HEK293 (cell line): ENCODE measurements around the gene TESK1.

Experiments
- CTCF ChIA-PET: fragments of 350-600 bp; formaldehyde crosslinking; extraction: SDS; loops from one replicate; lab custom pipeline; 2021; ENCODE audit warnings: antibody characterized with exemption; lab: Yijun Ruan, JAX
- POLR2A ChIA-PET: fragments of 300-600 bp; formaldehyde crosslinking; extraction: SDS; loops from one replicate; lab custom pipeline; 2020; ENCODE audit warnings: antibody characterized with exemption, inconsistent platforms; lab: Yijun Ruan, JAX
- H3K27ac ChIP-seq: fragments of 200-500 bp; sonication (Bioruptor generic); 2 replicates; pipeline ENCODE4 v1.5.1; 2014; ENCODE audit warnings: low read depth, low read length, control low read depth, inconsistent platforms; ENCODE audit errors: extremely low read depth
- H3K36me3 ChIP-seq, 2 experiments: fragments of 200-500 bp in 1 of 2; sonication (Bioruptor generic) in 1 of 2; 1 replicate in 1 of 2; 2 replicates in 1 of 2; pipeline ENCODE4 v1.5.1; 2014 to 2017; ENCODE audit warnings: inconsistent platforms in 2 of 2, low read length in 2 of 2; ENCODE audit not compliant: control insufficient read depth in 2 of 2, insufficient read depth in 1 of 2
- H3K4me1 ChIP-seq: fragments of 200-500 bp; sonication (Bioruptor generic); 2 replicates; pipeline ENCODE4 v1.5.1; 2014; ENCODE audit warnings: mild to moderate bottlenecking, low read length, inconsistent platforms; ENCODE audit not compliant: control insufficient read depth, insufficient read depth
- H3K4me3 ChIP-seq: 2 replicates; pipeline ENCODE4 v1.5.1; 2011; ENCODE audit warnings: low read depth, mild to moderate bottlenecking, control low read depth, low read length, moderate library complexity
- H3K9me3 ChIP-seq: fragments of 200-500 bp; sonication (Bioruptor generic); 2 replicates; pipeline ENCODE4 v1.5.1; 2014; ENCODE audit warnings: low read depth, low read length, inconsistent platforms; ENCODE audit not compliant: control insufficient read depth, insufficient read depth
- GFI1B ChIP-seq: fragments of 450-650 bp; formaldehyde crosslinking; IDR thresholded peaks from 2 replicates; pipeline ENCODE4 v1.5.1; 2016; ENCODE audit warnings: missing biosample characterization, missing genetic modification characterization
- HOXC10 ChIP-seq: sonication (generic); formaldehyde crosslinking; IDR thresholded peaks from 2 replicates; pipeline ENCODE4 v1.8.1; 2023; ENCODE audit warnings: mild to moderate bottlenecking, missing genetic modification reagents
- MZF1 ChIP-seq: fragments of 450-650 bp; formaldehyde crosslinking; IDR thresholded peaks from 2 replicates; pipeline ENCODE4 v1.5.1; 2017; ENCODE audit warnings: missing biosample characterization, missing genetic modification characterization, borderline replicate concordance
- ZNF214 ChIP-seq: fragments of 450-650 bp; formaldehyde crosslinking; IDR thresholded peaks from 2 replicates; pipeline ENCODE4 v1.5.1; 2017; ENCODE audit warnings: missing biosample characterization, mild to moderate bottlenecking, missing genetic modification characterization, borderline replicate concordance
- ZNF701 ChIP-seq: fragments of 450-650 bp; formaldehyde crosslinking; IDR thresholded peaks from 2 replicates; pipeline ENCODE4 v1.5.1; 2016; ENCODE audit warnings: missing biosample characterization, missing genetic modification characterization
- ZNF791 ChIP-seq: fragments of 450-650 bp; formaldehyde crosslinking; IDR thresholded peaks from 2 replicates; pipeline ENCODE4 v1.5.1; 2016; ENCODE audit warnings: missing biosample characterization, missing genetic modification characterization
- ZNF837 ChIP-seq: fragments of 450-650 bp; formaldehyde crosslinking; IDR thresholded peaks from 2 replicates; pipeline ENCODE4 v1.5.1; 2016; ENCODE audit warnings: missing biosample characterization, missing genetic modification characterization
- ZXDB ChIP-seq: fragments of 450-650 bp; formaldehyde crosslinking; IDR thresholded peaks from 2 replicates; pipeline ENCODE4 v1.5.1; 2016; ENCODE audit warnings: missing biosample characterization, missing genetic modification characterization
- TF ChIP-seq, protein P1 (sequence below): fragments of 450-650 bp; formaldehyde crosslinking; IDR thresholded peaks from 2 replicates; pipeline ENCODE4 v1.5.1; 2016; ENCODE audit warnings: missing biosample characterization, missing genetic modification characterization
- TF ChIP-seq, protein P2 (sequence below): fragments of 450-650 bp; formaldehyde crosslinking; IDR thresholded peaks from 2 replicates; pipeline ENCODE4 v1.5.1; 2016; ENCODE audit warnings: missing biosample characterization, missing genetic modification characterization, borderline replicate concordance
- TF ChIP-seq, protein P3 (sequence below): fragments of 450-650 bp; formaldehyde crosslinking; IDR thresholded peaks from 2 replicates; pipeline ENCODE4 v1.5.1; 2016; ENCODE audit warnings: missing biosample characterization, missing genetic modification characterization
- TF ChIP-seq, protein P4 (sequence below): fragments of 450-650 bp; formaldehyde crosslinking; IDR thresholded peaks from 2 replicates; pipeline ENCODE4 v1.5.1; 2016; ENCODE audit warnings: missing biosample characterization, missing genetic modification characterization

The TESK1 gene

DNA sequence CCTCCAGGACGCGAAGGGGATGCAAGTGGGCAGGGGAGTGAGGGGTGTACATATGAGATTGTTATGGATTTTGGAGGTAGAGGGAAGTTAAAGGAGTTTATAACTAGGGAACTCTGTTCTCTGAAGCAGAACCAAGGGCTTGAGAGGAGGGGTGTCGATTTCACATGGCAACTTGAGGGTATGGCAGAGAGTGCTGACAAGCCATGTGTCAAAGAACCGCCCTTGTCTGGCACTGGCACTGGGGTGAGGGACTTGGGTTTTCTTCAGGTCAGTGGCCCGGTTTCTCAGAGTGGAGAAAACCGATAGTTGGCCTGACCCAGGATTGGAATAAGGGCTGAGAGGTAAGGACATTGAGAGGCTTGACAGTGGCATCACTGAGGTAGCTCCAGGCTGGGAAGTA is 47.7 kb upstream of the TESK1 start:
- CTCF ChIA-PET, result interaction anchor here (0.5 to 1.5 kb wide), 5 partner anchors 37 to 93 kb away, joined by 3 to 5 read pairs (median 3); partner anchors contain the start of gene RUSC2
- POLR2A ChIA-PET, result no interaction called here
- TF ChIP-seq ZNF791 (tag by site-specific recombination) (no peak), ZNF701 (tag by site-specific recombination) (no peak)
- TF ChIP-seq, protein P1, sequence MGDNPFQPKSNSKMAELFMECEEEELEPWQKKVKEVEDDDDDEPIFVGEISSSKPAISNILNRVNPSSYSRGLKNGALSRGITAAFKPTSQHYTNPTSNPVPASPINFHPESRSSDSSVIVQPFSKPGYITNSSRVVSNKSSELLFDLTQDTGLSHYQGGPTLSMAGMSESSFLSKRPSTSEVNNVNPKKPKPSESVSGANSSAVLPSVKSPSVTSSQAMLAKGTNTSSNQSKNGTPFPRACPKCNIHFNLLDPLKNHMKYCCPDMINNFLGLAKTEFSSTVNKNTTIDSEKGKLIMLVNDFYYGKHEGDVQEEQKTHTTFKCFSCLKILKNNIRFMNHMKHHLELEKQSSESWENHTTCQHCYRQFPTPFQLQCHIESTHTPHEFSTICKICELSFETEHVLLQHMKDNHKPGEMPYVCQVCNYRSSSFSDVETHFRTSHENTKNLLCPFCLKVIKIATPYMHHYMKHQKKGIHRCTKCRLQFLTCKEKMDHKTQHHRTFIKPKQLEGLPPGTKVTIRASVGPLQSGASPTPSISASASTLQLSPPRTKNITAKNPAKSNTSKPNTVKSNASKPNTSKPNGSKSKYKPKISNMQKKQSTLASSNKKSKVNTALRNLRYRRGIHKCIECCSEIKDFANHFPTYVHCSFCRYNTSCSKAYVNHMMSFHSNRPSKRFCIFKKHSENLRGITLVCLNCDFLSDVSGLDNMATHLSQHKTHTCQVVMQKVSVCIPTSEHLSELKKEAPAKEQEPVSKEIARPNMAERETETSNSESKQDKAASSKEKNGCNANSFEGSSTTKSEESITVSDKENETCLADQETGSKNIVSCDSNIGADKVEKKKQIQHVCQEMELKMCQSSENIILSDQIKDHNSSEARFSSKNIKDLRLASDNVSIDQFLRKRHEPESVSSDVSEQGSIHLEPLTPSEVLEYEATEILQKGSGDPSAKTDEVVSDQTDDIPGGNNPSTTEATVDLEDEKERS, result no peak

DNA sequence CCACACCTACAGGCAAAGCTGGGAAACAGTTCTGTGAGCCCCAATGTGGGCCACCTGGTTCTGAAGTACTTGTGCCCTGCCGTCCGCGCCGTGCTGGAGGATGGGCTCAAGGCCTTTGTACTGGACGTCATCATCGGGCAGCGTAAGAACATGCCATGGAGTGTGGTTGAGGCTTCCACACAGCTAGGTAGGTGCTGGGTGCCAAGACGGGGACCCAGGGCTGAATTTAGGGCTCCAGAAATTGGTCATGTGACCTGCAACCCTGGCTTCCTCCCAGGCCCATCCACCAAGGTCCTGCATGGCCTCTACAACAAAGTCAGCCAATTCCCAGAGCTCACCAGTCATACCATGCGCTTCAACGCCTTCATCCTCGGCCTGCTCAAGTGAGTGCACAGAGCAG is 46.9 kb upstream of the TESK1 start:
- POLR2A ChIA-PET, result no interaction called here

More for the DNA sequence above, 47.7 kb upstream of the TESK1 start:
- Histone ChIP-seq H3K27ac (no peak overlapping the region), H3K36me3 (peaks cover 0 to 37% of the 10 kb centered on the region in 2 experiments; a peak in 1 of 3 replicates), H3K4me3 (no peak overlapping the region), H3K9me3 (no peaks in the 10 kb centered on the region), H3K4me1 (0 out of 2 replicates have a peak, but pooled peaks cover 3% of the 10 kb centered on the region)

More for the DNA sequence above, 46.9 kb upstream of the TESK1 start:
- TF ChIP-seq, protein P2, sequence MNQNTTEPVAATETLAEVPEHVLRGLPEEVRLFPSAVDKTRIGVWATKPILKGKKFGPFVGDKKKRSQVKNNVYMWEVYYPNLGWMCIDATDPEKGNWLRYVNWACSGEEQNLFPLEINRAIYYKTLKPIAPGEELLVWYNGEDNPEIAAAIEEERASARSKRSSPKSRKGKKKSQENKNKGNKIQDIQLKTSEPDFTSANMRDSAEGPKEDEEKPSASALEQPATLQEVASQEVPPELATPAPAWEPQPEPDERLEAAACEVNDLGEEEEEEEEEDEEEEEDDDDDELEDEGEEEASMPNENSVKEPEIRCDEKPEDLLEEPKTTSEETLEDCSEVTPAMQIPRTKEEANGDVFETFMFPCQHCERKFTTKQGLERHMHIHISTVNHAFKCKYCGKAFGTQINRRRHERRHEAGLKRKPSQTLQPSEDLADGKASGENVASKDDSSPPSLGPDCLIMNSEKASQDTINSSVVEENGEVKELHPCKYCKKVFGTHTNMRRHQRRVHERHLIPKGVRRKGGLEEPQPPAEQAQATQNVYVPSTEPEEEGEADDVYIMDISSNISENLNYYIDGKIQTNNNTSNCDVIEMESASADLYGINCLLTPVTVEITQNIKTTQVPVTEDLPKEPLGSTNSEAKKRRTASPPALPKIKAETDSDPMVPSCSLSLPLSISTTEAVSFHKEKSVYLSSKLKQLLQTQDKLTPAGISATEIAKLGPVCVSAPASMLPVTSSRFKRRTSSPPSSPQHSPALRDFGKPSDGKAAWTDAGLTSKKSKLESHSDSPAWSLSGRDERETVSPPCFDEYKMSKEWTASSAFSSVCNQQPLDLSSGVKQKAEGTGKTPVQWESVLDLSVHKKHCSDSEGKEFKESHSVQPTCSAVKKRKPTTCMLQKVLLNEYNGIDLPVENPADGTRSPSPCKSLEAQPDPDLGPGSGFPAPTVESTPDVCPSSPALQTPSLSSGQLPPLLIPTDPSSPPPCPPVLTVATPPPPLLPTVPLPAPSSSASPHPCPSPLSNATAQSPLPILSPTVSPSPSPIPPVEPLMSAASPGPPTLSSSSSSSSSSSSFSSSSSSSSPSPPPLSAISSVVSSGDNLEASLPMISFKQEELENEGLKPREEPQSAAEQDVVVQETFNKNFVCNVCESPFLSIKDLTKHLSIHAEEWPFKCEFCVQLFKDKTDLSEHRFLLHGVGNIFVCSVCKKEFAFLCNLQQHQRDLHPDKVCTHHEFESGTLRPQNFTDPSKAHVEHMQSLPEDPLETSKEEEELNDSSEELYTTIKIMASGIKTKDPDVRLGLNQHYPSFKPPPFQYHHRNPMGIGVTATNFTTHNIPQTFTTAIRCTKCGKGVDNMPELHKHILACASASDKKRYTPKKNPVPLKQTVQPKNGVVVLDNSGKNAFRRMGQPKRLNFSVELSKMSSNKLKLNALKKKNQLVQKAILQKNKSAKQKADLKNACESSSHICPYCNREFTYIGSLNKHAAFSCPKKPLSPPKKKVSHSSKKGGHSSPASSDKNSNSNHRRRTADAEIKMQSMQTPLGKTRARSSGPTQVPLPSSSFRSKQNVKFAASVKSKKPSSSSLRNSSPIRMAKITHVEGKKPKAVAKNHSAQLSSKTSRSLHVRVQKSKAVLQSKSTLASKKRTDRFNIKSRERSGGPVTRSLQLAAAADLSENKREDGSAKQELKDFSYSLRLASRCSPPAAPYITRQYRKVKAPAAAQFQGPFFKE (tag by site-specific recombination), result no peak
- TF ChIP-seq, protein P3, sequence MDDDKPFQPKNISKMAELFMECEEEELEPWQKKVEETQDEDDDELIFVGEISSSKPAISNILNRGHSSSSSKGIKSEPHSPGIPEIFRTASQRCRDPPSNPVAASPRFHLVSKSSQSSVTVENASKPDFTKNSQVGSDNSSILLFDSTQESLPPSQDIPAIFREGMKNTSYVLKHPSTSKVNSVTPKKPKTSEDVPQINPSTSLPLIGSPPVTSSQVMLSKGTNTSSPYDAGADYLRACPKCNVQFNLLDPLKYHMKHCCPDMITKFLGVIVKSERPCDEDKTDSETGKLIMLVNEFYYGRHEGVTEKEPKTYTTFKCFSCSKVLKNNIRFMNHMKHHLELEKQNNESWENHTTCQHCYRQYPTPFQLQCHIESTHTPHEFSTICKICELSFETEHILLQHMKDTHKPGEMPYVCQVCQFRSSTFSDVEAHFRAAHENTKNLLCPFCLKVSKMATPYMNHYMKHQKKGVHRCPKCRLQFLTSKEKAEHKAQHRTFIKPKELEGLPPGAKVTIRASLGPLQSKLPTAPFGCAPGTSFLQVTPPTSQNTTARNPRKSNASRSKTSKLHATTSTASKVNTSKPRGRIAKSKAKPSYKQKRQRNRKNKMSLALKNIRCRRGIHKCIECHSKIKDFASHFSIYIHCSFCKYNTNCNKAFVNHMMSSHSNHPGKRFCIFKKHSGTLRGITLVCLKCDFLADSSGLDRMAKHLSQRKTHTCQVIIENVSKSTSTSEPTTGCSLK (tag by site-specific recombination), result no peak
- TF ChIP-seq MZF1 (tag by site-specific recombination), result no peak
- TF ChIP-seq ZNF837, result no peak
- no peak for TF ChIP-seq ZXDB (tag by site-specific recombination)
- no peak for TF ChIP-seq GFI1B (tag by site-specific recombination)
- TF ChIP-seq, protein P4, sequence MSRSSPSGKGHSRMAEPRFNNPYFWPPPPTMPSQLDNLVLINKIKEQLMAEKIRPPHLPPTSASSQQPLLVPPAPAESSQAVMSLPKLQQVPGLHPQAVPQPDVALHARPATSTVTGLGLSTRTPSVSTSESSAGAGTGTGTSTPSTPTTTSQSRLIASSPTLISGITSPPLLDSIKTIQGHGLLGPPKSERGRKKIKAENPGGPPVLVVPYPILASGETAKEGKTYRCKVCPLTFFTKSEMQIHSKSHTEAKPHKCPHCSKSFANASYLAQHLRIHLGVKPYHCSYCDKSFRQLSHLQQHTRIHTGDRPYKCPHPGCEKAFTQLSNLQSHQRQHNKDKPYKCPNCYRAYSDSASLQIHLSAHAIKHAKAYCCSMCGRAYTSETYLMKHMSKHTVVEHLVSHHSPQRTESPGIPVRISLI (tag by site-specific recombination), result no peak
- no peak for TF ChIP-seq ZNF214 (tag by site-specific recombination)
- TF ChIP-seq HOXC10 (CRISPR knock-in tag), result no peak
- H3K27ac ChIP-seq, result no peak overlapping the region
- 0 out of 2 replicates have a peak, but pooled peaks cover 3% of the 10 kb centered on the region for H3K4me1 ChIP-seq
- peaks cover 0 to 37% of the 10 kb centered on the region in 2 experiments; a peak in 1 of 3 replicates for H3K36me3 ChIP-seq
- CTCF ChIA-PET, result interaction anchor here (0.8 to 1.5 kb wide), 3 partner anchors 69 to 77 kb away, joined by 3 to 5 read pairs (median 3); partner anchors contain the start of gene RUSC2
- H3K9me3 ChIP-seq, result no peaks in the 10 kb centered on the region
- no peak overlapping the region for H3K4me3 ChIP-seq
